ENCODE data around the gene TUNAR.

TUNAR gene

GRCh38 chr14:95922080-95922479 lies 45.4 kb downstream of the TUNAR start:
- no peak for TF ChIP-seq TCF12 (IDR thresholded peaks at IDR 0.05; ENCODE audit: low read depth)
- TF ChIP-seq FOXM1 (IDR thresholded peaks at IDR 0.05; ENCODE audit: borderline replicate concordance, low read depth), result no peak
- TF ChIP-seq NFIC (IDR thresholded peaks at IDR 0.05), result no peak

DNA sequence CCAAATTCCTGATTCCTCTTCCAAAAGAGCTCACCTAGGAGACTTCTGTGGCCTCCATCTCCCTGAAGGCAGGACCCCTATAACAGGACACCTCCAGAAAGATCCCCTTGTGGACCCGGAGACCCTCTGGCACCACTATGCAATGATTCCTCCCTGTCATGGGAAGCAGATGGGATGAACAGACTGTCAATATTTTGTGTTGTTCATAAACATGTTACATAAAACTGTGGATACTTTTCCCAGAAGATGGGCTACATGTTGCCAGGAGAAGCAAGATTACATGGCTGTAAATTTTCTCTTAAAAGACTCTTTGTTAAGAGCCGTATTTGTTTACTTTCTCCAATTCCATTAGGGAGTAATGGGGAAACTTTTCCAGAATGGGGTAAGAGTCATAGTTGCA lies 52.1 kb downstream of the TUNAR start:
- TF ChIP-seq EP300 (IDR thresholded peaks at IDR 0.05; ENCODE audit: borderline replicate concordance), result no peak
- TF ChIP-seq CEBPB (IDR thresholded peaks at IDR 0.05), result no peak
- TF ChIP-seq TCF12 (IDR thresholded peaks at IDR 0.05; ENCODE audit: low read depth), result no peak
- no peak for TF ChIP-seq FOXM1 (IDR thresholded peaks at IDR 0.05; ENCODE audit: borderline replicate concordance, low read depth)
- no peak for TF ChIP-seq NFIC (IDR thresholded peaks at IDR 0.05)
- no peak for TF ChIP-seq TAF1 (IDR thresholded peaks at IDR 0.05; ENCODE audit: low read depth)
- TF ChIP-seq CREB1 (IDR thresholded peaks at IDR 0.05; ENCODE audit: low read depth), result no peak
- TF ChIP-seq YY1 (IDR thresholded peaks at IDR 0.05; ENCODE audit: low read depth), result no peak
- TF ChIP-seq, protein P1, sequence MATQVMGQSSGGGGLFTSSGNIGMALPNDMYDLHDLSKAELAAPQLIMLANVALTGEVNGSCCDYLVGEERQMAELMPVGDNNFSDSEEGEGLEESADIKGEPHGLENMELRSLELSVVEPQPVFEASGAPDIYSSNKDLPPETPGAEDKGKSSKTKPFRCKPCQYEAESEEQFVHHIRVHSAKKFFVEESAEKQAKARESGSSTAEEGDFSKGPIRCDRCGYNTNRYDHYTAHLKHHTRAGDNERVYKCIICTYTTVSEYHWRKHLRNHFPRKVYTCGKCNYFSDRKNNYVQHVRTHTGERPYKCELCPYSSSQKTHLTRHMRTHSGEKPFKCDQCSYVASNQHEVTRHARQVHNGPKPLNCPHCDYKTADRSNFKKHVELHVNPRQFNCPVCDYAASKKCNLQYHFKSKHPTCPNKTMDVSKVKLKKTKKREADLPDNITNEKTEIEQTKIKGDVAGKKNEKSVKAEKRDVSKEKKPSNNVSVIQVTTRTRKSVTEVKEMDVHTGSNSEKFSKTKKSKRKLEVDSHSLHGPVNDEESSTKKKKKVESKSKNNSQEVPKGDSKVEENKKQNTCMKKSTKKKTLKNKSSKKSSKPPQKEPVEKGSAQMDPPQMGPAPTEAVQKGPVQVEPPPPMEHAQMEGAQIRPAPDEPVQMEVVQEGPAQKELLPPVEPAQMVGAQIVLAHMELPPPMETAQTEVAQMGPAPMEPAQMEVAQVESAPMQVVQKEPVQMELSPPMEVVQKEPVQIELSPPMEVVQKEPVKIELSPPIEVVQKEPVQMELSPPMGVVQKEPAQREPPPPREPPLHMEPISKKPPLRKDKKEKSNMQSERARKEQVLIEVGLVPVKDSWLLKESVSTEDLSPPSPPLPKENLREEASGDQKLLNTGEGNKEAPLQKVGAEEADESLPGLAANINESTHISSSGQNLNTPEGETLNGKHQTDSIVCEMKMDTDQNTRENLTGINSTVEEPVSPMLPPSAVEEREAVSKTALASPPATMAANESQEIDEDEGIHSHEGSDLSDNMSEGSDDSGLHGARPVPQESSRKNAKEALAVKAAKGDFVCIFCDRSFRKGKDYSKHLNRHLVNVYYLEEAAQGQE (IDR thresholded peaks at IDR 0.05; ENCODE audit: low read depth), result no peak
- no peak for TF ChIP-seq TEAD4 (IDR thresholded peaks at IDR 0.05)
- no peak for TF ChIP-seq RAD21 (IDR thresholded peaks at IDR 0.05; ENCODE audit: low read depth)
- no peak for TF ChIP-seq ZBTB7A (IDR thresholded peaks at IDR 0.05; ENCODE audit: low read depth)
- no peak for TF ChIP-seq EGR1 (IDR thresholded peaks at IDR 0.05)
- no peak for TF ChIP-seq MAX (IDR thresholded peaks at IDR 0.05)
- TF ChIP-seq, protein P2, sequence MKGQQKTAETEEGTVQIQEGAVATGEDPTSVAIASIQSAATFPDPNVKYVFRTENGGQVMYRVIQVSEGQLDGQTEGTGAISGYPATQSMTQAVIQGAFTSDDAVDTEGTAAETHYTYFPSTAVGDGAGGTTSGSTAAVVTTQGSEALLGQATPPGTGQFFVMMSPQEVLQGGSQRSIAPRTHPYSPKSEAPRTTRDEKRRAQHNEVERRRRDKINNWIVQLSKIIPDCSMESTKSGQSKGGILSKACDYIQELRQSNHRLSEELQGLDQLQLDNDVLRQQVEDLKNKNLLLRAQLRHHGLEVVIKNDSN (IDR thresholded peaks at IDR 0.05), result no peak

DNA sequence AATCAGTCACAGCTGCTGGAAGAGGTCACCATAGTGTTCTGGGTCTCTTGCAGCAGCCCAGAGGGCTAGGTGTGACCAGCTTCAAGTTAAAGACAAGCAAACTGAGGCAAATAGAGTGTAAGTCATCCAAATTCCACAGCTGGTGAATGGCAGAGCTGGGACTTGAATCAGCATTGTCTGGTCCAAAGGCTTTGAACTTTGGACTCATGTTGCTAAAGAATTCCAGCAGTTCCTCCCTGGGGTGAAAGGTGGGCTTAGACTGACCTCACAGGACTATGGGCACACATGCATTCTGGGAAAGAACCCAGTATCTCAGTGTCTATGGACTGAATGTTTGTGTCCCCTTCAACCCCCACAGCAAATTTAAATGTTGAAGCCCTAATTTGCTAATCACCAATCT lies 54.8 kb downstream of the TUNAR start:
- TF ChIP-seq TEAD4 (IDR thresholded peaks at IDR 0.05), result no peak
- no peak for TF ChIP-seq RAD21 (IDR thresholded peaks at IDR 0.05; ENCODE audit: low read depth)
- TF ChIP-seq TCF12 (IDR thresholded peaks at IDR 0.05; ENCODE audit: low read depth), result no peak
- TF ChIP-seq, protein P1 (IDR thresholded peaks at IDR 0.05; ENCODE audit: low read depth), result no peak
- TF ChIP-seq CREB1 (IDR thresholded peaks at IDR 0.05; ENCODE audit: low read depth), result no peak
- TF ChIP-seq EGR1 (IDR thresholded peaks at IDR 0.05), result no peak
- TF ChIP-seq NFIC (IDR thresholded peaks at IDR 0.05), result no peak
- no peak for TF ChIP-seq CEBPB (IDR thresholded peaks at IDR 0.05)
- TF ChIP-seq YY1 (IDR thresholded peaks at IDR 0.05; ENCODE audit: low read depth), result no peak
- TF ChIP-seq TAF1 (IDR thresholded peaks at IDR 0.05; ENCODE audit: low read depth), result no peak
- TF ChIP-seq ZBTB7A (IDR thresholded peaks at IDR 0.05; ENCODE audit: low read depth), result no peak
- TF ChIP-seq FOXM1 (IDR thresholded peaks at IDR 0.05; ENCODE audit: borderline replicate concordance, low read depth), result no peak
- TF ChIP-seq EP300 (IDR thresholded peaks at IDR 0.05; ENCODE audit: borderline replicate concordance), result no peak
- no peak for TF ChIP-seq MAX (IDR thresholded peaks at IDR 0.05)
- TF ChIP-seq, protein P2 (IDR thresholded peaks at IDR 0.05), result no peak

DNA sequence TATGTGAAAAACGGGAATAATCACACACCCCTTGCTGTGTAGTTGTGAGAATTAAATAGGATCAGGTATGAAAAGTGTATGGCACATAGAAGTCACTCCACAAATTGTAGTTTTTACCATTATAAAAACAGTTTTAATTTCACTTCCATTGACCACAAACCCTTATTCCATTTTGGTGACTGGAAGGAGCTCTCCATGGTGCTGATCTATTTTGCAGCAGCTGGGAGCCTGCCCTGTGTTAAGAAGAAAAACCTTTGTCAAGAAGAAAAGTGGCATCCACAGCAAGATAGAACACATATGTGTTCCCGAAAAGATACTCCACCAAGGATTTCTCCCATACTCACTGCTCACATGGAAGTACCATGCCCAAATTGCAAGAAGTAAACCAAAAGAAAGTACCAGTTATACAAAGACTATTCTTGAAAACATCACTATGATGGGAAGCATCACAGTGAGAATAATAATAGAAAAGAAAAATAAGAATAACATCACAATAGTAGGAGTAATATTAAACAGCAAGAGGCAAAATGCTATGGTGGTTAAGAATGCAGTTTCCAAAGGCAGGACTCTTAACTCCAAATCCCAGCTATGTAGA lies 58.7 kb downstream of the TUNAR start:
- TF ChIP-seq NFIC (IDR thresholded peaks at IDR 0.05) (no peak), TEAD4 (IDR thresholded peaks at IDR 0.05) (no peak)
- TF ChIP-seq, protein P1 (IDR thresholded peaks at IDR 0.05; ENCODE audit: low read depth), result peak; percentile 92

DNA sequence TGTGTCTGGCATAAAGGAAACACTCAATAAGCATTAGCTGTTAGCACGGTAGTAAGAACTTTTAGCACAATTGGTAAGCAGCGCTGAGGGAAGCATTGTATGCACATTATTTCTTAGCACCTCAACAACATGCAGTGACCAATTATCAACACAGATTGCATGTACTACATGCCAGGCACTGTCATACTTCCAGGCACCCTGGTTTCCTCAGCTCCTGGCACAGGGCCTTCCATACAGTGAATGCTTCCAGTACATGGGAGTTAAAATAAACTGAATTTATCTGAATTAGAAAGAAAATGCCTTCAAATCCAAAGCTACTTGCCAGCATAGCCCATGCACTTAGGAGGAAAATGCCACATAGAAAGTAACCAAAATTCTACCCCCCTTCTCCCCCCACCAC lies 59.4 kb downstream of the TUNAR start:
- no peak for TF ChIP-seq CREB1 (IDR thresholded peaks at IDR 0.05; ENCODE audit: low read depth)
- no peak for TF ChIP-seq MAX (IDR thresholded peaks at IDR 0.05)
- TF ChIP-seq TAF1 (IDR thresholded peaks at IDR 0.05; ENCODE audit: low read depth), result no peak
- no peak for TF ChIP-seq CEBPB (IDR thresholded peaks at IDR 0.05)
- TF ChIP-seq NFIC (IDR thresholded peaks at IDR 0.05), result no peak
- TF ChIP-seq, protein P2 (IDR thresholded peaks at IDR 0.05), result no peak
- no peak for TF ChIP-seq YY1 (IDR thresholded peaks at IDR 0.05; ENCODE audit: low read depth)
- TF ChIP-seq TCF12 (IDR thresholded peaks at IDR 0.05; ENCODE audit: low read depth), result no peak
- no peak for TF ChIP-seq TEAD4 (IDR thresholded peaks at IDR 0.05)
- TF ChIP-seq RAD21 (IDR thresholded peaks at IDR 0.05; ENCODE audit: low read depth), result no peak
- TF ChIP-seq EP300 (IDR thresholded peaks at IDR 0.05; ENCODE audit: borderline replicate concordance), result no peak
- TF ChIP-seq ZBTB7A (IDR thresholded peaks at IDR 0.05; ENCODE audit: low read depth), result no peak
- TF ChIP-seq, protein P1 (IDR thresholded peaks at IDR 0.05; ENCODE audit: low read depth), result no peak
- no peak for TF ChIP-seq EGR1 (IDR thresholded peaks at IDR 0.05)
- TF ChIP-seq FOXM1 (IDR thresholded peaks at IDR 0.05; ENCODE audit: borderline replicate concordance, low read depth), result no peak

Data from Ishikawa (cell line).